C4-2B (cell line): Measurements from ENCODE around the gene FUT3.
"Not testable (repeated sequence)": the region's sequence is repeated elsewhere in the genome, so short reads cannot be mapped to it uniquely, and the experiment has no call there.

ENCODE experiments used
- H3K27ac ChIP-seq: fragments of 450-650 bp; 2 replicates; pipeline ENCODE4 v1.5.1; 2017
- ZFX ChIP-seq: fragments of 450-650 bp; IDR thresholded peaks from 2 replicates; pipeline ENCODE4 v1.6.1; 2017
- TF ChIP-seq, protein P1 (sequence below): fragments of 450-650 bp; conservative IDR thresholded peaks from 2 replicates; pipeline ENCODE4 v1.5.1; 2017; ENCODE audit warnings: mild to moderate bottlenecking

The FUT3 gene

DNA sequence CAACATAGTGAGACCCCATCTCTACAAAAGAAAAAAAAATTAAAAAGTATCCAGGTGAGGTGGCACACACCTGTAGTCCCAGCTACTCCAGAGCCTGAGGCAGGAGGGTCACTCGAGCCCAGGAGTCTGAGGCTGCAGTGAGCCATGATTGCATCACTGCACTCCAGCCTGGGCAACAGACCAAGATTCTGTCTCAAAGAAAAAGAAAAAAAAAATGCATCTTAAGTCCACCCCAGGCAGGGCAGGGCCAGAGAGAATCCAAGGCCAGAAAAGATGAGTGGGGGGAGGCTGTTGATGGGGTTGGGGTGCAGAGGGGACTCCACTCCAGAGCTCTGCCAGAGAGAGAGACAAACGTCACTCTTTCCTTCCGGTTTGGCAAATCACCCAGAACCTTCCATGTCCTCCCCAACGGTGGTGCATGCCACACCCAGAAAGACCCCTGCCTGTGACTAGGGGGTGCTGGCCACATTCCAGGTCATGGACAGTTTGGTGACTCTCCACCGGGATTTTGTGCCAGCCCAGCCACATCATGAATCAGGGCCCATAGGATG is 431 bp downstream of the FUT3 start:
- TF ChIP-seq, protein P1, sequence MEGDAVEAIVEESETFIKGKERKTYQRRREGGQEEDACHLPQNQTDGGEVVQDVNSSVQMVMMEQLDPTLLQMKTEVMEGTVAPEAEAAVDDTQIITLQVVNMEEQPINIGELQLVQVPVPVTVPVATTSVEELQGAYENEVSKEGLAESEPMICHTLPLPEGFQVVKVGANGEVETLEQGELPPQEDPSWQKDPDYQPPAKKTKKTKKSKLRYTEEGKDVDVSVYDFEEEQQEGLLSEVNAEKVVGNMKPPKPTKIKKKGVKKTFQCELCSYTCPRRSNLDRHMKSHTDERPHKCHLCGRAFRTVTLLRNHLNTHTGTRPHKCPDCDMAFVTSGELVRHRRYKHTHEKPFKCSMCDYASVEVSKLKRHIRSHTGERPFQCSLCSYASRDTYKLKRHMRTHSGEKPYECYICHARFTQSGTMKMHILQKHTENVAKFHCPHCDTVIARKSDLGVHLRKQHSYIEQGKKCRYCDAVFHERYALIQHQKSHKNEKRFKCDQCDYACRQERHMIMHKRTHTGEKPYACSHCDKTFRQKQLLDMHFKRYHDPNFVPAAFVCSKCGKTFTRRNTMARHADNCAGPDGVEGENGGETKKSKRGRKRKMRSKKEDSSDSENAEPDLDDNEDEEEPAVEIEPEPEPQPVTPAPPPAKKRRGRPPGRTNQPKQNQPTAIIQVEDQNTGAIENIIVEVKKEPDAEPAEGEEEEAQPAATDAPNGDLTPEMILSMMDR = no peak
- TF ChIP-seq ZFX = no peak
- H3K27ac ChIP-seq = peak overlapping the region; percentile 11

- no peak overlapping the region; the same call in 1 of the 2 replicates for H3K27ac ChIP-seq
- TF ChIP-seq, protein P1 = no peak
- no peak for TF ChIP-seq ZFX
Measured at GRCh38 chr19:5850189-5850588, 1.1 kb downstream of the FUT3 start.

GRCh38 chr19:5848621-5849020 is 2.6 kb downstream of the FUT3 start:
- not testable (repeated sequence) for H3K27ac ChIP-seq

- H3K27ac ChIP-seq = not testable (repeated sequence)
Measured at GRCh38 chr19:5847846-5848245, 3.4 kb downstream of the FUT3 start.

DNA sequence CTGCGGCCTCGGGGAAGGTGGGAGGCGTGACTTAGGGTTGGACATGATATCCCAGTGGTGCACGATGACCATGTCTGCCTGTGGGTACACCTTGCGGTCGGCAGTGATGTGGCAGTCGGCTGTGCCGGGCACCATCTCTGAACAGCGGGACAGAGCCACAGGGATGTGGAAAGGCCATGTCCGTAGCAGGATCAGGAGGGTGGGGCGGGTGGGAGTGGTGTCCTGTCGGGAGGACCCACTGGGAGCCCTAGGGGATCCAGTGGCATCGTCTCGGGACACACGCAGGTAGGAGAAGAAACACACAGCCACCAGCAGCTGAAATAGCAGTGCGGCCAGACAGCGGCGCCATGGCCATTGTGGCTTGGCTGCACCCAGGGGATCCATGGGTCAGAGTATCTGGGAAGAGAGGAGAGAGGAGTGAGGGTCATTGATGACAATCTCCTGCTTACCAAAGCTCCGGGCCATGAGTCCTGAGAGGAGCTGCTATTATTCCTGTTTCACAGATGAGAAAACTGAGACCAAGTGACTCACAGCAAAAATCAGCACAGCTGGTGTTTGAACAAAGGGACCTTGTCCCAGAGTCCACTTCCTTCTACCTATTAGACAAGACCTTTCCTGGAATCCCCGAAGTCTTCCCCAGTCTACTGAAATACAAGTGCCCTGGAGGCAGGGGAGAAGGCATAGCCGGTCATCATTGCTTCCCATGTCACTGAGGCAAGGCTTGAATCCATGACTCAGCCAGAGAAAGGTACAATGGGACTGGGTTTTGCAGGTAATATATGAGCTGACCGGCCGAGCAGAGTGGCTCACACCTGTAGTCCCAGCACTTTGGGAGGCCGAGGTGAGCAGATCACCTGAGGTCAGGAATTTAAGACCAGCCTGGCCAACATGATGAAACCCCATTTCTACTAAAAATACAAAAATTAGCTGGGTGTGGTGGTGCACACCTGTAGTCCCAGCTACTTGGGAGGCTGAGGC is 6.5 kb downstream of the FUT3 start:
- TF ChIP-seq, protein P1 = no peak
- TF ChIP-seq ZFX = no peak
- no peak overlapping the region for H3K27ac ChIP-seq

DNA sequence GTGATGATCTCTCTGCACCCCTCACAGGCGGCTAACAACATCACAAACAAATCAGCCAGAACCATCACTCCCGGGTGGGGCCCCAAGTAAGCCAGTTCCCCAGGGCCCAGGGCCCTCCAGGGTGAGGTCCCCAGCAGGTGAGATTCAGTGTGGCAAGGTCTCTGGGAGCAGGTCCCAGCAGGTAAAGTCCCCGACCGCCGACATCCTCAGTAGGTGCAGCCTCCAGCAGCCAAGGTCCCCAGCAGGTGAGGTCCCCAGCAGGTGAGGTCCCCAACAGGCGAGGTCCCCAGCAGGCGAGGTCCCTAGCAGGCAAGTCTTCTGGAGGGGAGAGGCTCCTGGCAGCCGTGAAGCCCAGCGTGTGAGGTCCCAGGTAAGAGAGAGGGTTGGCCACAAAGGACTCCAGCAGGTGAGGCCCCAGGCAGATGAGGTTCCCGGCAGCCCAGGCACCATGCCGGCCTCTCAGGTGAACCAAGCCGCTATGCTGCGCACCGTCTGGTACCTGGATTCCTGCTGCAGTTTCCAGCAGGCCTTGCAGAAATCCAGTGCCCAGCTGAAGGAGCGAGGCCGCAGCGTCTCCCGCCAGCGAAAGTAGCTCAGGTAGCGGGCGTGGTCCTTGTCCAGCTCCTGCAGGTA is 7.8 kb downstream of the FUT3 start:
- TF ChIP-seq, protein P1 = no peak
- TF ChIP-seq ZFX = no peak
- no peak overlapping the region for H3K27ac ChIP-seq

- H3K27ac ChIP-seq = not testable (repeated sequence)
Measured at GRCh38 chr19:5841735-5842111, 9.5 kb downstream of the FUT3 start.

DNA sequence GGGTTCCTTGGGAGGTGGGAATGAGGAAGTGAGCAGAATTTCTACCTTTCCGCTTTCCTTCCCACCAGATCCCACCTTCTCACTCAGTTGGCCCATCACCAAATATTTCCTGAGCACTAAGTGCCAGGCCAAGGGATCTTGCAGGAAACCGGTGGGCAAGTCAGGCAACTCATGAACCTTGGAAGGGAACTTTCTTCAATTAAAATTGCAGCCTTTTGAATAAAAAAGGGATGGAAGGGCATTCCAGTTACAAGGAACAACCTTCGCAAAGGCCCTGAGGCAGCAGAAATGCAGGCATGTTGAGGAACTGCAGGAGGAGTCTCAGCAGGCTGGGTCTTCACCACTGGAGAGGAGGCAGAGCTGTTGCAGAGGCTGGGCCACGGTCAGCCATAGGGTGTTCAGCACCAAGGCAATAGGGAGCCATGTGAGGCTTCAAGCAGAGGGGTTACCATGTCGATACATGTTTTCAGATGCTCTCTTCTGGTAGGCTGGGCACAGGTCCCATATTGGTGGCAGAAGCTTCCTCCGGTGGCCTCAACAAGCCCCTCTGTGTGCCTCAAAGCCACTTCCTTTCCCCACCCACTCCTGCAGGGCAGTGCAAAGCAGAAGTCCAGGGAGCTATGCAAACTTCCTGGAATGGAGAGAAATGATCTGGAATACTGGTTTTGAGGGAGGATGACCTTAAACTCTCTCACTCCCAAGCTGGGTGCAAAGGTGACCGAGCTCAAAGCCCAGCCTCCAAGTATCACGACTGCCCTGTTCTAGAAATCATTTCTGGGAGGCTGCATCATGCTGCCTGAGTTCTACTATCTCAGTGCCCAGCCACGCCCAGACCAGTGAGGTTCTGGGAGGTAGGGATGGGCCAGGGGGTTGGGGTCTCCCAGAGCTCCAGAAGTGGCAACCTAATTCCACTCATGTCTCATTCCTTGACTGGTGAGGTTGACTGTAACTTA is 11.9 kb downstream of the FUT3 start, which contains the start of gene FUT6:
Gene FUT6 (minus strand): TSS at position 638 of the 953 bp plus-strand sequence. CDS start 7,135 bp downstream, outside the sequence.
- TF ChIP-seq ZFX = no peak
- TF ChIP-seq, protein P1 = no peak
- no peak within 1 kb of the TSS for H3K27ac ChIP-seq
